ENCODE measurements around the gene ACTL10. TPM values are rescaled to one million over a fixed set of nuclear protein-coding genes. Genes with fewer than 3 reads are reported as not detected.

The ACTL10 gene
- total and polyA plus RNA-seq, 2 donors (not counting 1 experiment from before 2014, with no cell fraction given), result 1.2 to 6.3 TPM

- no peaks in the 10 kb centered on the region for H4K20me1 ChIP-seq (ENCODE audit: control insufficient read depth, insufficient read depth, low read length, poor library complexity, severe bottlenecking)
- peaks cover 0 to 15% of the 10 kb centered on the region in 2 experiments for H3K36me3 ChIP-seq (replicated peaks in 1 of 2; ENCODE audit: control extremely low read depth in 1 of 2, control insufficient read depth in 1 of 2, extremely low read depth in 1 of 2, insufficient read depth in 2 of 2, low read length in 1 of 2)
- WGBS (ENCODE audit: insufficient coverage), result 98% methylated on average over 6 of the region's 8 CpGs
- peaks cover 0 to 12% (median 0%) of the 10 kb centered on the region in 3 donors for H3K9me3 ChIP-seq (ENCODE audit: control extremely low read depth in 1 of 3, control insufficient read depth in 2 of 3, insufficient read depth in 1 of 3, low read length in 2 of 3)
- DNase-seq, result no peak
- Mint-ChIP-seq H3K9me3 (ENCODE audit: insufficient read depth) (no peaks in the 10 kb centered on the region), H3K27me3 (no peaks in the 10 kb centered on the region), H3K4me3 (no peak overlapping the region), H3K27ac (no peak overlapping the region), H3K4me1 (no peaks in the 10 kb centered on the region)
- no peaks in the 10 kb centered on the region for H3K79me2 ChIP-seq (ENCODE audit: control insufficient read depth, insufficient read depth, low read length)
- intact Hi-C loops (cut with micrococcal nuclease), result no loop called here
- no peak overlapping the region for H3K9ac ChIP-seq (ENCODE audit: low read length)
- no peak for TF ChIP-seq EZH2 (IDR thresholded peaks at IDR 0.05; ENCODE audit: borderline replicate concordance, insufficient read depth, low read depth, low read length, poor library complexity, severe bottlenecking)
- TF ChIP-seq CTCF (IDR thresholded peaks at IDR 0.05), result no peak
- no peak overlapping the region for H3K4me2 ChIP-seq (replicated peaks; ENCODE audit: low read depth, low read length, poor library complexity, severe bottlenecking)
- H3K27ac ChIP-seq (ENCODE audit: low read length in 2 of 2), result no peak overlapping the region
- POLR2A ChIA-PET, result no interaction called here
- H3K4me3 ChIP-seq (ENCODE audit: control extremely low read depth in 1 of 5, extremely low read depth in 1 of 5, insufficient read depth in 1 of 5, low read depth in 2 of 5, low read length in 4 of 5), result no peak overlapping the region
- no peak for ATAC-seq (ENCODE audit: low read depth)
- CTCF ChIA-PET, result no interaction called here
- H3K4me1 ChIP-seq (ENCODE audit: control insufficient read depth in 2 of 2, insufficient read depth in 2 of 2, low read length in 2 of 2), result no peaks in the 10 kb centered on the region
- H2AFZ ChIP-seq (ENCODE audit: insufficient read depth, low read depth, low read length, poor library complexity, severe bottlenecking), result no peak overlapping the region
- H3K27me3 ChIP-seq (replicated peaks in 1 of 4; ENCODE audit: control extremely low read depth in 1 of 4, control insufficient read depth in 3 of 4, insufficient read depth in 4 of 4, low read length in 3 of 4), result no peaks in the 10 kb centered on the region
Observed at GRCh38 chr20:33703498-33704137, 36.9 kb downstream of the ACTL10 start.

GRCh38 chr20:33704197-33704924, 37.6 kb downstream of the ACTL10 start:
- Histone ChIP-seq H3K27me3 (replicated peaks in 1 of 4; ENCODE audit: control extremely low read depth in 1 of 4, control insufficient read depth in 3 of 4, insufficient read depth in 4 of 4, low read length in 3 of 4) (no peaks in the 10 kb centered on the region), H3K9me3 (ENCODE audit: control extremely low read depth in 1 of 3, control insufficient read depth in 2 of 3, insufficient read depth in 1 of 3, low read length in 2 of 3) (peaks cover 0 to 8% (median 0%) of the 10 kb centered on the region in 3 donors), H3K79me2 (ENCODE audit: control insufficient read depth, insufficient read depth, low read length) (no peaks in the 10 kb centered on the region), H3K27ac (ENCODE audit: low read length in 2 of 2) (no peak overlapping the region), H3K36me3 (replicated peaks in 1 of 2; ENCODE audit: control extremely low read depth in 1 of 2, control insufficient read depth in 1 of 2, extremely low read depth in 1 of 2, insufficient read depth in 2 of 2, low read length in 1 of 2) (peaks cover 0 to 15% of the 10 kb centered on the region in 2 experiments), H3K4me2 (replicated peaks; ENCODE audit: low read depth, low read length, poor library complexity, severe bottlenecking) (no peak overlapping the region), H2AFZ (ENCODE audit: insufficient read depth, low read depth, low read length, poor library complexity, severe bottlenecking) (no peak overlapping the region), H3K9ac (ENCODE audit: low read length) (no peak overlapping the region), H3K4me3 (ENCODE audit: control extremely low read depth in 1 of 5, extremely low read depth in 1 of 5, insufficient read depth in 1 of 5, low read depth in 2 of 5, low read length in 4 of 5) (no peak overlapping the region), H3K4me1 (ENCODE audit: control insufficient read depth in 2 of 2, insufficient read depth in 2 of 2, low read length in 2 of 2) (no peaks in the 10 kb centered on the region), H4K20me1 (ENCODE audit: control insufficient read depth, insufficient read depth, low read length, poor library complexity, severe bottlenecking) (no peaks in the 10 kb centered on the region)
- ATAC-seq (ENCODE audit: low read depth) (no peak), DNase-seq (no peak)
- H3K27ac Mint-ChIP-seq, result no peak overlapping the region
- POLR2A ChIA-PET, result no interaction called here
- intact Hi-C loops (cut with micrococcal nuclease), result no loop called here
- H3K4me1 Mint-ChIP-seq, result no peaks in the 10 kb centered on the region
- 100% methylated on average over 2 of the region's 11 CpGs for WGBS (ENCODE audit: insufficient coverage)
- CTCF ChIA-PET, result no interaction called here
- H3K27me3 Mint-ChIP-seq, result no peaks in the 10 kb centered on the region
- TF ChIP-seq EZH2 (IDR thresholded peaks at IDR 0.05; ENCODE audit: borderline replicate concordance, insufficient read depth, low read depth, low read length, poor library complexity, severe bottlenecking), result no peak
- TF ChIP-seq CTCF (IDR thresholded peaks at IDR 0.05), result no peak
- H3K4me3 Mint-ChIP-seq, result no peak overlapping the region
- H3K9me3 Mint-ChIP-seq (ENCODE audit: insufficient read depth), result no peaks in the 10 kb centered on the region
